NT2/D1 (cell line): ENCODE measurements around the gene NSMCE1.

Source experiments
- YY1 ChIP-seq: IDR thresholded peaks from 2 replicates; pipeline ENCODE4 v1.6.1; 2011; ENCODE audit not compliant: insufficient read length, insufficient read depth
- ZNF274 ChIP-seq: IDR thresholded peaks from 2 replicates; pipeline ENCODE4 v1.6.1; 2011; ENCODE audit warnings: mild to moderate bottlenecking, low read depth, low read length

DNA sequence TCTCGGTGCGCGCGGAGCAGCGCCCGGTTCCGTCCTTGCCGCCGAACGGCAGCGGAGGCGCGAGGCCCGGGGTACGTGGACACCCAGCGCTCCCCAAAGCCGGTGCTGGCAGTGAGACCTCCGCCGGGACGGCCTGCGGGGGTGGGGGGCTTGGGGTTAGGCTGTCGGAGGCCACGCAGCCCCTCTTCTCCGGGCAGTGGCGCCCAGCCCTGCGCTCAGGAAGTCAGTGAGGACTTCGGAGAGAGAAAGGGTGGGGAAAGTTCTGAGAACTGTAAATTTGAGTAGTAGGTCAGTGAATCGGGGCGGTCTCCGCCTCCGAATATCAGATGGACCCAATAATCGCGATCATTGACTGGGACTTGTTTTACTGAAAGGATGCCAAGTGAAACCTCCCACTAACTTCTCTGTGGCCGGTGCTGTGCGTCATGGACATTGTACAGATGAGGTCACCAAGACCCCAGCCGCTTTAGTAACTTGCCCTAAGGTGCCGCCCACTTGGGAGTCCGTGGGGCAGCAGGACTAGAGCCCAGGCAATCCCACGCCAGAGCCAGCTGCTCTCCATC is 45.7 kb upstream of the NSMCE1 start:
- no peak for TF ChIP-seq YY1
- no peak for TF ChIP-seq ZNF274
